Left lung (tissue), 10 donors: Measurements from ENCODE around the gene ZNF92. TPM values are rescaled to one million over a fixed set of nuclear protein-coding genes. Genes with fewer than 3 reads are reported as not detected.
"Not testable (repeated sequence)": the region's sequence is repeated elsewhere in the genome, so short reads cannot be mapped to it uniquely, and the experiment has no call there.

Experiments used
- ATAC-seq: fragments of 200-7000 bp; cut with Tn5 transposase; one replicate; pipeline ENCODE4 v1.9.1; 2020; ENCODE audit warnings: moderate library complexity
- DNase-seq, 4 donors: peaks; one replicate each; pipeline ENCODE4 v3.0.0-alpha.2; 2013 to 2020
- H3K27ac ChIP-seq, 2 donors: fragments of 200-600 bp; sonication (generic) in 1 of 2; one replicate each; pipeline versions ENCODE4 v1.5.0 to v1.8.0; 2020 to 2021
- H3K27me3 ChIP-seq, 2 donors: fragments of 200-600 bp; sonication (generic) in 1 of 2; one replicate each; pipeline versions ENCODE4 v1.5.0 to v1.8.0; 2020 to 2021
- H3K36me3 ChIP-seq, 2 donors: fragments of 200-600 bp; sonication (generic) in 1 of 2; one replicate each; pipeline versions ENCODE4 v1.5.0 to v1.8.0; 2020 to 2021
- H3K4me1 ChIP-seq, 2 donors: fragments of 200-600 bp; one replicate each; pipeline ENCODE4 v1.8.0; 2021
- H3K4me3 ChIP-seq, 2 donors: fragments of 200-600 bp; sonication (generic) in 1 of 2; one replicate each; pipeline versions ENCODE4 v1.5.0 to v1.8.0; 2020 to 2021; ENCODE audit warnings: mild to moderate bottlenecking in 1 of 2
- H3K9me3 ChIP-seq, 2 donors: fragments of 200-600 bp; sonication (generic) in 1 of 2; one replicate each; pipeline versions ENCODE4 v1.5.0 to v1.8.0; 2020 to 2021
- intact Hi-C, 2 donors: fragments of 100-400 bp; cut with DNase I; formaldehyde crosslinking; loops; one replicate each; pipeline versions ENCODE4 v1.11.2 to v1.14.2; 2022
- polyA plus RNA-seq, 6 donors: library from polyadenylated mRNA; unstranded; fragments of 120-200 nt; gene quantifications; one replicate each; pipeline ENCODE4 v1.2.1, GENCODE V29; 2013; ENCODE audit not compliant: insufficient read length in 6 of 6
- total RNA-seq, 2 donors: library from RNA; stranded (reverse); fragmentation: NEBNext Ultra II Directional; extraction: Animal tissue kit (Norgen Biotek cat#: 25700); gene quantifications; one replicate each; pipeline ENCODE4 v1.2.1, GENCODE V29; 2021
- TF ChIP-seq, protein P1 (sequence below), 2 donors: fragments of 200-600 bp; sonication (generic) in 1 of 2; IDR thresholded peaks; one replicate each; pipeline versions ENCODE4 v1.5.0 to v1.8.0; 2021; ENCODE audit warnings: antibody characterized with exemption in 2 of 2
- donor health status: DM: no; HTN: yes; CAD: no.
- donor health status: DM: no; HTN: no; CAD: no.

ZNF92 gene
- total and polyA plus RNA-seq, 8 donors: 6.5 to 19.8 (median 16.1) TPM

DNA sequence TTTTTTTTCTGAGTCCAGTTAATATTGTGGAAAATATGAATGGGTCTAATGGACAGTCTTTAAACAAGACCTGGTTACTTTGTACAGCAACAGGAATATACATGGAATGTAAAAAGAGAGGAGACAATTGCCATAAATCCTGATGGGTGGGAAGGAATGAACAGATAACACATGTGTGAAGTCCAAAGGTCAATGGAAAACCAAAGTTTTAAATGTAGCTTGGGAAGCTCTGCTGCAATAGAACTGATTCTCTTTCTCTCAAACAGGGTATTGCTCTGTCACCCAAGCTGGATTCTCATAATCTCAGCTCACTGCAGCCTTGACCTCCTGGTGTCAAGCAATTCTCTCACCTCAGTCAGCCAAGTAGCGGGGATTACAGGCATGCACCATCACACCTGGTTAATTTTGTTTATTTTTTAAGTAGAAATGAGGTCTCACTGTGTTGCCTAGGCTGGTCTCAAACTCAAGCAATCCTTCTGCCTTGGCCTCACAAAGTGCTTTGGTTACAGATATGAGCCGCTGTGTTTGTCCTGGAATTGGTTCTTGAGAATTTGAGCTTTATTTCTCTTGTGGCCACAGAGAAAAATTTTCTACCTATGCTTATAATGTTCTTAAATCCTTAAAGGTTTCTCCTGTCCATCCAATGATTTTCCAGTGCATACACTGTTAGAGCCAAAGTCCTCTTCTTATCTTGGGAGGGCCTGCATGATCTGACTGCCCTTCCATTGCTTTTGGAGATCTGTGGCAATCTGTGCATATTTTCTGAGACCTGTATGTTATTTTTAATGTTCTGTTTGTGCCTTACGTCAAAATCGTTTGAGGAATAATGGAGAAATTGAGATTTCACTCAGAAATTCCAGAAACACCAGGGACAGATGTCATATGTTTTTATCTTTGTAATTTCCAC, 30.7 kb upstream of the ZNF92 start:
- Histone ChIP-seq H3K36me3 (no peaks in the 10 kb centered on the region), H3K4me1 (no peaks in the 10 kb centered on the region), H3K4me3 (no peak overlapping the region), H3K9me3 (peaks cover 0 to 2% of the 10 kb centered on the region in 2 donors), H3K27ac (no peak overlapping the region), H3K27me3 (no peaks in the 10 kb centered on the region)
- ATAC-seq (no peak), DNase-seq (no peak)
- TF ChIP-seq, protein P1, sequence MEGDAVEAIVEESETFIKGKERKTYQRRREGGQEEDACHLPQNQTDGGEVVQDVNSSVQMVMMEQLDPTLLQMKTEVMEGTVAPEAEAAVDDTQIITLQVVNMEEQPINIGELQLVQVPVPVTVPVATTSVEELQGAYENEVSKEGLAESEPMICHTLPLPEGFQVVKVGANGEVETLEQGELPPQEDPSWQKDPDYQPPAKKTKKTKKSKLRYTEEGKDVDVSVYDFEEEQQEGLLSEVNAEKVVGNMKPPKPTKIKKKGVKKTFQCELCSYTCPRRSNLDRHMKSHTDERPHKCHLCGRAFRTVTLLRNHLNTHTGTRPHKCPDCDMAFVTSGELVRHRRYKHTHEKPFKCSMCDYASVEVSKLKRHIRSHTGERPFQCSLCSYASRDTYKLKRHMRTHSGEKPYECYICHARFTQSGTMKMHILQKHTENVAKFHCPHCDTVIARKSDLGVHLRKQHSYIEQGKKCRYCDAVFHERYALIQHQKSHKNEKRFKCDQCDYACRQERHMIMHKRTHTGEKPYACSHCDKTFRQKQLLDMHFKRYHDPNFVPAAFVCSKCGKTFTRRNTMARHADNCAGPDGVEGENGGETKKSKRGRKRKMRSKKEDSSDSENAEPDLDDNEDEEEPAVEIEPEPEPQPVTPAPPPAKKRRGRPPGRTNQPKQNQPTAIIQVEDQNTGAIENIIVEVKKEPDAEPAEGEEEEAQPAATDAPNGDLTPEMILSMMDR (IDR thresholded peaks at IDR 0.05): no peak
- intact Hi-C loops: no loop called here

DNA sequence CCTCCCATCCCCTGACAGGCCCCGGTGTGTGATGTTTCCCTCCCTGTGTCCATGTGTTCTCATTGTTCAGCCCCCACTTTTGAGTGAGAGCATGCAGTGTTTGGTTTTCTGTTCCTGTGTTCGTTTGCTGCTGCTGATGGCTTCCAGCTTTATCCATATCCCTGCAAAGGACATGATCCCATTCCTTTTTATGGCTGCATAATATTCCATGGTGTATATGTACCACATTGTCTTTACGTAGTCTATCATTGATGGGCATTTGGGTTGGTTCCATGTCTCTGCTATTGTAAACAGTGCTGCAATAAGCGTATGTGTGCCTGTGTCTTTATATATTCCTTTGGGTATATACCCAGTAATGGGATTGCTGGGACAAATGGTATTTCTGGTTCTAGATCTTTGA, 29.1 kb upstream of the ZNF92 start:
- H3K27ac ChIP-seq, intact Hi-C loops, H3K4me1 ChIP-seq, DNase-seq, H3K9me3 ChIP-seq, H3K27me3 ChIP-seq, H3K36me3 ChIP-seq, H3K4me3 ChIP-seq, ATAC-seq: not testable (repeated sequence)

GRCh38 chr7:65354263-65354662, 19.4 kb upstream of the ZNF92 start:
- intact Hi-C loops: no loop called here
- H3K36me3 ChIP-seq: no peaks in the 10 kb centered on the region
- no peak overlapping the region for H3K27ac ChIP-seq
- no peak overlapping the region for H3K4me3 ChIP-seq
- ATAC-seq: no peak
- H3K9me3 ChIP-seq: no peaks in the 10 kb centered on the region
- no peak for DNase-seq
- H3K4me1 ChIP-seq: no peaks in the 10 kb centered on the region
- TF ChIP-seq, protein P1 (IDR thresholded peaks at IDR 0.05): no peak
- H3K27me3 ChIP-seq: no peaks in the 10 kb centered on the region

GRCh38 chr7:65369843-65370242, 3.8 kb upstream of the ZNF92 start:
- no peak for ATAC-seq
- intact Hi-C loops: no loop called here
- H3K36me3 ChIP-seq: no peaks in the 10 kb centered on the region

DNA sequence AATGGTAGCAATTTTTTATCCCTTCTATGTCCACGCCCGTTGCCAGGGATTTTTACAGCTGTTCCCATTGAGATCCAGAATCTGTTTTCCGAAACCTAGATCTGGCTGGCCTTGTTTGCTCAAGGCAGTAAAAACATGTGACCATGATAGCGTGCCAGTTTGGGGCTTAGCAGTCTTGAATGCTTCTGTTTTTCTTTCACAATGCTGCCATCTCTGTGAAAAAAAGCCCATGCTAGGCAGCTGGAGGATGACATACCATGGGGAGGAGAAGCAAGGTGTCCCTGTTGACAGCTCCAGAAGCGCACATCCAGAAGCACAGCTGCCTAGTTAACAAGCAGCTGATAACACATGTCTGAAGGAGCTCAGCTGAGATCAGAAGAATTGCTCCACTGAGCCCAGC, 2.2 kb upstream of the ZNF92 start:
- no peaks in the 10 kb centered on the region for H3K27me3 ChIP-seq
- H3K9me3 ChIP-seq: no peaks in the 10 kb centered on the region
- TF ChIP-seq, protein P1 (IDR thresholded peaks at IDR 0.05): no peak
- ATAC-seq (no peak), DNase-seq (peak in 1 of 4 donors; percentile 3)
- intact Hi-C loops: no loop called here
- H3K27ac ChIP-seq: no peak overlapping the region
- H3K4me3 ChIP-seq: no peak overlapping the region
- peaks cover 4 to 26% of the 10 kb centered on the region in 2 donors for H3K4me1 ChIP-seq
- peaks cover 0 to 3% of the 10 kb centered on the region in 2 donors for H3K36me3 ChIP-seq

More at GRCh38 chr7:65369843-65370242, 3.8 kb upstream of the ZNF92 start:
- no peaks in the 10 kb centered on the region for H3K27me3 ChIP-seq
- no peak for DNase-seq
- TF ChIP-seq, protein P1 (IDR thresholded peaks at IDR 0.05): no peak
- peaks cover 0 to 10% of the 10 kb centered on the region in 2 donors for H3K4me1 ChIP-seq
- no peak overlapping the region for H3K4me3 ChIP-seq
- H3K27ac ChIP-seq: no peak overlapping the region
- no peaks in the 10 kb centered on the region for H3K9me3 ChIP-seq
